ENCODE measurements around the gene RAPGEF4.

GRCh38 chr2:173054466-173054865 is 318.8 kb downstream of the RAPGEF4 start:
- TF ChIP-seq REST (IDR thresholded peaks at IDR 0.05; ENCODE audit: insufficient read depth in 1 of 2, low read depth in 2 of 2, low read length in 2 of 2) (no peak), POLR2AphosphoS5 (IDR thresholded peaks at IDR 0.05; ENCODE audit: low read depth, low read length) (no peak), SIN3A (IDR thresholded peaks at IDR 0.05; ENCODE audit: borderline replicate concordance, insufficient read depth, low read length) (no peak)
